Right forelimb (tissue), 1 donor: ENCODE results near the gene EXOC4.
"Not testable (repeated sequence)": the region's sequence is repeated elsewhere in the genome, so short reads cannot be mapped to it uniquely, and the experiment has no call there.

Source experiments
- DNase-seq: peaks from one replicate; pipeline ENCODE4 v3.0.0-alpha.2; 2018

Gene EXOC4

GRCh38 chr7:133771788-133772419 is 519.0 kb downstream of the EXOC4 start:
- DNase-seq: no peak

DNA sequence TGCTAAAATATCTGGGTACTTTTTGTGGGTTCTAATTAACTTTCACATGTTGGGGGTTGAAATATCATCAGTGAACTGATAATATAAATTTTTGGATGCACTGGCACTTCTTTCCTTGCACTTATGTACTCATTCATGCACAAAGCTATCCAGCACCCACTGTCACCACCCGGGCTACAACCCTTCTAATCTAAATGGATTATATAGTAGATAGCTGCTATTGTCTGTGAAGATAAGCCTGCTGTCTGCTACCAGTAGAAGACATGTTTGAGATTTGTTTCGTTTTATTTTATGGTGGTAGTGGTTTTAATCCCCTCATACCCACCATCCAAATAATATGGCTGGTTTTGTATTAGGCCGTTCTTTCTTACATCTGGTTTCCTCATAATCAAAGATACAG is 520.7 kb downstream of the EXOC4 start:
- no peak for DNase-seq

DNA sequence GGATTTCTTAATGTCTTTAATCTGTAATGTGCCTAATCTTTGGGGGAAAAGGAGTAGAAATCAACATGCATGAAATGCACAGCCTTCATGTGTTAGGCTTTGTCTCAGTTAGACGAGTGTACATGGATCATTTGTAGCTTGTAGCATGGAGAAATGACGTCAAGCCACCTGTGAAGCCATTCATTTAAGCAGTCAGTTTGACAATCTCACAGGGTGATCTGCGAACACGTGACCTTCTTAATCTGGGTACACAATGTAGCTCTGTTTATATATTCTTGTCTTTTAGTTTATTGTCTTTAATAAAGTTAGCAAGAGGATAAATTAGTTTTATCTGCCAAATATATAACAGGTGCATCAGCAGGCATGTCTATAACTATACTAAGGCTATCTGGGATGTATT is 522.3 kb downstream of the EXOC4 start:
- no peak for DNase-seq

- DNase-seq: no peak
Observed at GRCh38 chr7:133776266-133776665, 523.4 kb downstream of the EXOC4 start.

DNA sequence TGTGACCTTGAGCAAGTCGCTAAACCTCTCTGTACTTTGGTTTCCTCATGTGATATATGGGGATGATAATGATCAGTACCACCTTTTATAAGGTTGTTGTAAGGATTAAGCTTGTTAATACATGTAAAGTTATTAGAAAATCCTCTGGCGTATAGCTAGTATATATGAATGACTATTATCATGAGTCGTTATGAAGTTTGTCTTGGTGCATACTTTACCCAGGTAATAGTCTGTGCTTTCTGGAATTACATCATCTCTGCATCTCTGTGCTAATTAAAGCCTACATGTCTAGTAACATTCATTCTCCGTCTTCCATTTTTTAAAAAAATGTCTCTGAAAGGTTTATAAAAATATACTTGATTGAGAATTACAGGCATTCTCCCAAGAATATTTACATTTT is 524.8 kb downstream of the EXOC4 start:
- no peak for DNase-seq

DNA sequence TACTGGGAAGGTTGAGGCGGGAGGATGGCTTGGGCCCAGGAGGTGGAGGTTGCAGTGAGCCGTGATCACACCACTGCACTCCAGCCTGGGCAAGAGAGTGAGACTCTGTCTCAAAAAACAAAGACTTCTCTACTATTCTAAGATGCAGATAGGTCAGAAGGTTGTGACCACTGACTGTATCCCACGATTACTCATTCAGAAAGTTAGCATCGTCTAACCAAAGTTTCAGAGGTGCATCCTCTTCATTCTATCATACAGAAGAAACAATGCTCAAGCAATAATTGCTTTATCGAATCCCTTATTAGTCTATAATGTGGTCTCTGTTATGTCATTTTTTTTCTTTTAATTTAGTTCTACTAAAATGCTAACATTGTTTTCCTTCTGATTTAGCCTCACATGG is 525.6 kb downstream of the EXOC4 start:
- no peak for DNase-seq

DNA sequence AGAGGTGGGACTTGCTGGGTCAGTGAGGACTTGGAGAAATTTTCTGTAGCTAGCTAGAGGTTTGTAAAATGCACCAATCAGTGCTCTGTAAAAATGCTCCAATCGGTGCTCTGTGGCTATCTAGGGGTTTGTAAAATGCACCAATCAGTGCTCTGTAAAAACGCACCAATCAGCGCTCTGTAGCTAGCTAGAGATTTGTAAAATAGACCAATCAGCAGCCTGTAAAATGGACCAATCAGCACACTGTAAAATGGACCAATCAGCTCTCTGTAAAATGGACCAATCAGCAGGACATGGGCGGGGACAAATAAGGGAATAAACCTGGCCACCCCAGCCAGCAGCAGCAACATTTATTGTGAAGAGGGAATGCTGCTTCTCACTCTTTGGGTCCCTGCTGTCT is 526.7 kb downstream of the EXOC4 start:
- DNase-seq: not testable (repeated sequence)

DNA sequence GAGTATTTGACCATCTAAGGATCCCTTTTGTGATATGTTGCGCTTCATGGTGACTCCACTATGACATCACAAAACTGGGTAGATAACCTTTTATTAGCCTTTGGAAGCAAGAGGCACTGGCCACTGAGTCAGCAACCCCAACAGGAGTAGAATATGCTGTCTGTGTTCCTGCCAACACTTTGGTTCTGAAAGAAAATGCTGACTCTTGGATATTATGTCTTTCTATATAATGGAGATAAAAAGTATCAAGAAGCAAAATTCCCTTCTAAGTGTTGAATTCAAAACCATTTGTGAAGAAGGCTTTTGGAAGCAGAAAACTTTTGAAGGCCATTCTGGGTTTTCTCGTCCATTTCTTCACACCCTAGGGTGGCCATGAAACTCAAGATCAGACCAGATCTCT is 528.0 kb downstream of the EXOC4 start:
- no peak for DNase-seq

GRCh38 chr7:133781486-133782090 is 528.7 kb downstream of the EXOC4 start:
- DNase-seq: no peak

DNA sequence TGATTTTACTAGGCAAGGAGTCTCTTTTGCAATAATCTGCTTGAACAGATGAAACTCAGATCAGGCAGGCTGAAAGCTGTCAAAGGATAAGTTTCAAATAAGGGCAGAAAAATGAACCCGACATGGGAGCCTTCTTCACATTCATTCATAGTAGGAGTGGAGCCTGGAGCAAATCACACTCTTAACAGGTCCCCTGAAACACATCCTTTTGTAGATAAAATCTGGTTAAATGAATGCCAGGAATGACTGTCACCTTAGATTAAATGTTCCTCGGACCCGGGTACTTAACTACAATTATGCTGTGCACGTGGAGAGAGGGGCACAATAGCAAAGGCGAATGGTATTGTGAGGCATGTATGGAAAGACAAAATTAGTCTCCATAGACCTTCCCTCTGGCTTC is 529.6 kb downstream of the EXOC4 start:
- no peak for DNase-seq

GRCh38 chr7:133783276-133783675 is 530.4 kb downstream of the EXOC4 start:
- no peak for DNase-seq

- no peak for DNase-seq
Observed at GRCh38 chr7:133784486-133785001, 531.7 kb downstream of the EXOC4 start.

GRCh38 chr7:133786401-133786937 is 533.6 kb downstream of the EXOC4 start:
- no peak for DNase-seq

- DNase-seq: no peak
Observed at GRCh38 chr7:133789974-133790373, 537.1 kb downstream of the EXOC4 start.

GRCh38 chr7:133790911-133791310 is 538.0 kb downstream of the EXOC4 start:
- DNase-seq: no peak

- no peak for DNase-seq
Observed at GRCh38 chr7:133794479-133794878, 541.6 kb downstream of the EXOC4 start.

DNA sequence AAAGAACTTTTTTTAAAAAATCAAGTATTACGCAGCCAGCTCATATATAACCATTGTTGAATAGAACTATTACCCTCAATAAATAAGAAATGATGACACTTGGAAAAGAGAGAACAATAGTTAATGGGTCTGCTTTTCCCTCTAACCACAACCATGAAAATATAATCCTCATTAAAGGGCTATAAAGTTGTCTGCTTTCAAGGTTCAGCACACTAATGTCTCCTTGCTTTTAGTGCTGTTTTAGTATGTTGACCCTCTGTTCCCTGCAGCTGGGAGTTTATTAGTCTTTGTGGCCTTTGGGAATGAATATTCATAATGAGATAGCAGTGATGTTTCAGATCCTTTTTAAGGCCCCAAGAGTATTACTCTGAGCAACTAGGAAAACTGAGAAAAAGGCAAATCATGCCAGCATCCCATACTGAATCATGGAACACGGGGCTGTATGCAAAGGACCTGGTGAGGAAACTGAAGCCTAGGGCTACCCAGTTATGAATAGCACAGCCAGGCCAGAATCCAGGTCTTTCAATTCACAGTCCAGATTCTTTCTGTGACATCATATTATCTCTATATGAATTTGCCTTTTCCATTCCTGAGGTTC is 542.3 kb downstream of the EXOC4 start:
- DNase-seq: no peak

DNA sequence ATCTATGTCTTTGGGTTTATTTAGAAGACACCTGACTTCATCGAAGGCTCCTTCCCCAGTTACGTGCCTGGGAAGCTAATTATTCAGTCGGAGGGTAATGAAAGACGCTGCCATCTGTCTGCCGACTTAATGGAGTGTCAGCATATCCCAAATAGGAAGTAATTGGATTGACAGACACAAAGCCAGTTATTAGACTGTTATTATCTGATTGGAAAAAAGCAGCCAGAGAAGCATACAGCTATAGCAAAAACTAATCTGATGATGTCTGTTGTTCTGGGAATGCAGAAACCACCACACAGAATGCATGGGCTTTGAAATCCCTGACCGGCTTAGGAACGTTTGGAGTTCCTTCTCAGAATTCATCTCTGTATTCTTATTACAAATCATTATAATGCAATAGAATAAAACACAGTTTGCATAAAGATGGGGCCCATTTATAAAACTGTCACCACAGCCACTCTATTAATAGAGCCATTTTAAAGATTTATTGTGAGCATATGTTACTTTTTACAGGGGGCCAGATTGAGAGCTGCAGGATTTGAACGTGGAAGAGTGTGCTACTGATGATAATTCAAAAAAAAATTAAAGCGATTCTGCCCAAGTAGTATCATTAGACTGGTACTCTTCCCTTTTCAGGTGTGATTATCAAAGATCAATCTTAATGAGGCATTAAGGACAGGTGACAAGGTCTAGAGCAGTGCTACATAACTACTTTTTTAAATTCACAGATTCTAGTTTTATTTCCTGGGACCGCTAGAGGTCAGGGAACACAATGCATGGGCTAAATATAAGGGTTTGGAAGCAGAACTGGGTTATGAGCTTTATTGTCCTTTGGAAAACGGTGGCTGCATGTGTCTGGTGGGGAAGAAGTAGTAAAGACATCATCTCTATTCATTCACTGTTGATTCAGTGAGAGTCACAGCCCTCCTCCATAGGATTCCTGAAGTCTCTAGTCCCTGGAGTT is 544.2 kb downstream of the EXOC4 start:
- no peak for DNase-seq

- DNase-seq: no peak
Observed at GRCh38 chr7:133797818-133798520, 545.1 kb downstream of the EXOC4 start.

- no peak for DNase-seq
Observed at GRCh38 chr7:133801341-133801740, 548.5 kb downstream of the EXOC4 start.

GRCh38 chr7:133804127-133804526 is 551.2 kb downstream of the EXOC4 start:
- no peak for DNase-seq

- no peak for DNase-seq
Observed at GRCh38 chr7:133805426-133805825, 552.5 kb downstream of the EXOC4 start.
